GM19467 (cell line): ENCODE data around the gene ADORA1.

Experiments
- ATAC-seq: cut with Tn5 transposase; IDR thresholded peaks from one replicate; pipeline ENCODE4 v1.9.1; 2021; ENCODE audit warnings: mild to moderate bottlenecking, moderate library complexity; ENCODE audit not compliant: unreplicated experiment

The ADORA1 gene

GRCh38 chr1:203182387-203182953 lies 54.9 kb downstream of the ADORA1 start:
- ATAC-seq = no peak

GRCh38 chr1:203183828-203184227 lies 56.3 kb downstream of the ADORA1 start:
- ATAC-seq = no peak

- no peak for ATAC-seq
Observed at GRCh38 chr1:203184467-203184866, 56.9 kb downstream of the ADORA1 start.

GRCh38 chr1:203185061-203185461 lies 57.5 kb downstream of the ADORA1 start:
- no peak for ATAC-seq

- no peak for ATAC-seq
Observed at GRCh38 chr1:203185585-203185984, 58.1 kb downstream of the ADORA1 start.

- no peak for ATAC-seq
Observed at GRCh38 chr1:203186091-203186445, 58.5 kb downstream of the ADORA1 start.

GRCh38 chr1:203186446-203187303 lies 59.1 kb downstream of the ADORA1 start, which contains the start of gene CHI3L1:
Gene CHI3L1 (minus strand): TSS chr1:203186704. CDS start chr1:203186623, 81 bp downstream.
- ATAC-seq = no peak

GRCh38 chr1:203187304-203187685 lies 59.8 kb downstream of the ADORA1 start:
- ATAC-seq = no peak

GRCh38 chr1:203187689-203188264 lies 60.3 kb downstream of the ADORA1 start:
- no peak for ATAC-seq

- ATAC-seq = no peak
Observed at GRCh38 chr1:203188686-203189232, 61.2 kb downstream of the ADORA1 start.

GRCh38 chr1:203189951-203190352 lies 62.4 kb downstream of the ADORA1 start:
- ATAC-seq = no peak

GRCh38 chr1:203190949-203191348 lies 63.4 kb downstream of the ADORA1 start:
- no peak for ATAC-seq

GRCh38 chr1:203196371-203196770 lies 68.8 kb downstream of the ADORA1 start:
- no peak for ATAC-seq

- ATAC-seq = no peak
Observed at GRCh38 chr1:203197625-203198024, 70.1 kb downstream of the ADORA1 start.

- no peak for ATAC-seq
Observed at GRCh38 chr1:203199002-203199401, 71.5 kb downstream of the ADORA1 start.

GRCh38 chr1:203199481-203199815 lies 71.9 kb downstream of the ADORA1 start:
- no peak for ATAC-seq

GRCh38 chr1:203199816-203200571 lies 72.5 kb downstream of the ADORA1 start:
- no peak for ATAC-seq

GRCh38 chr1:203200916-203201315 lies 73.4 kb downstream of the ADORA1 start:
- ATAC-seq = no peak

GRCh38 chr1:203201516-203202205 lies 74.1 kb downstream of the ADORA1 start:
- ATAC-seq = no peak

GRCh38 chr1:203202431-203203245 lies 75.1 kb downstream of the ADORA1 start:
- ATAC-seq = no peak
